KOPT-K1 (cell line): Measurements from ENCODE around the gene RASGEF1B.
"Not testable (repeated sequence)": the region's sequence is repeated elsewhere in the genome, so short reads cannot be mapped to it uniquely, and the experiment has no call there.

Experiments
- H3K27ac ChIP-seq: fragments of 200-600 bp; sonication (generic); 2 replicates; pipeline ENCODE4 v1.5.1; 2016; ENCODE audit warnings: antibody characterized with exemption, mild to moderate bottlenecking, low read depth, low read length; ENCODE audit not compliant: poor library complexity, severe bottlenecking
- H3K36me3 ChIP-seq: fragments of 200-600 bp; sonication (generic); 2 replicates; pipeline ENCODE4 v1.5.1; 2017; ENCODE audit warnings: antibody characterized with exemption, mild to moderate bottlenecking, low read length, moderate library complexity; ENCODE audit not compliant: insufficient read depth
- H3K9me3 ChIP-seq: fragments of 200-600 bp; sonication (generic); 2 replicates; pipeline ENCODE4 v1.5.1; 2017; ENCODE audit warnings: antibody characterized with exemption, low read length, mild to moderate bottlenecking; ENCODE audit not compliant: insufficient read depth, poor library complexity, severe bottlenecking

RASGEF1B gene

DNA sequence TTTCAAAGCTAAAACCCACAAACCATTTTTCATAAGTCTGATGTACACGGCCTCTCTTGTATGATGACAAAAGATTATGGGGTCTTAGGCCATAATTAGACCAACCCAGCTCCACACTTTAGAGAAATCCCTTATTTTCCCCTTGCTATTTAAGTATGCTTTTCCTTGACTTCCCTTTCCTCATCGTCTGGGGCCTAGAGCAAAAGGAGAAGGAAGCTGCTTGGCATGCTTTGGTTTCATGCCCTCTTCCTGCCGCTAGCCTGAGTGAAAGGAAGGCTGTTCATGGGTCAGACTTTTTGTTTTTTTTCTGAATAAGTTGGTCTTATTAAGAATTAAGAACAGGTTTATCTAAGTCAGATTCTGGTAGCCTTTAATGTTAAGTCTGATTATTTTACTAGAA lies 10.6 kb upstream of the RASGEF1B start:
- Histone ChIP-seq H3K9me3 (no peaks in the 10 kb centered on the region), H3K27ac (no peak overlapping the region), H3K36me3 (no peaks in the 10 kb centered on the region)

DNA sequence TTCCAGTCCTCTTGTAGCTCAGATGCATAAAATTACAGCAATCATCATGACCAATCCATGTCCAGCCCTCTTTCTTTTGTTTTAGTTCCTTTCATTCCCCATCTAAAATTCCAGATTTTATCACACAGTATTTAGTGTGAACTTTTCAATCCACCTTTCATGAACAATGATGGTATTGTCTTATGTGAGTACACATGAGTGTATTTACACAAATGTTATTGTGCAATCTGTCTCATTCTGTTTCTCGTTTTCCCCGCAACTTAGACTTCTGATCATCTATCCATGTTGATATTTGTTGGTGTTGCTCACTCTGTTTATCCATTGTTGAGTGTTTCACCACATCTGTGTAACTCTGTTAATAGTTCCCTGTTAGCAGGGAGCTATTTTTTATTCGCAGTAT lies 9.4 kb upstream of the RASGEF1B start:
- Histone ChIP-seq H3K9me3 (no peaks in the 10 kb centered on the region), H3K27ac (no peak overlapping the region), H3K36me3 (no peaks in the 10 kb centered on the region)

DNA sequence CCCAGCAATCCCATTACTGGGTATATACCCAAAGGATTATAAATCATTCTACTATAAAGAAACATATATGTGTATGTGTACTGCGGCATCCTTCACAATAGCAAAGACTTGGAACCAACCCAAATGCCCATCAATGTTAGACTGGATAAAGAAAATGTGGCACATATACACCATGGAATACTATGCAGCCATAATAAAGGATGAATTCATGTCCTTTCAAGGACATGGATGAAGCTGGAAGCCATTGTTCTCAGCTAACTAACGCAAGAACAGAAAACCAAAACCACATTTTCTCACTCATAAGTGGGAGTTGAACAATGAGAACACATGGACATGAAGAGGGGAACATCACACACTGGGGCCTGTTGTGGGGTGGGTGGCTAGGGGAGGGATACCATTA lies 7.9 kb upstream of the RASGEF1B start:
- H3K36me3 ChIP-seq, H3K9me3 ChIP-seq, H3K27ac ChIP-seq: not testable (repeated sequence)

DNA sequence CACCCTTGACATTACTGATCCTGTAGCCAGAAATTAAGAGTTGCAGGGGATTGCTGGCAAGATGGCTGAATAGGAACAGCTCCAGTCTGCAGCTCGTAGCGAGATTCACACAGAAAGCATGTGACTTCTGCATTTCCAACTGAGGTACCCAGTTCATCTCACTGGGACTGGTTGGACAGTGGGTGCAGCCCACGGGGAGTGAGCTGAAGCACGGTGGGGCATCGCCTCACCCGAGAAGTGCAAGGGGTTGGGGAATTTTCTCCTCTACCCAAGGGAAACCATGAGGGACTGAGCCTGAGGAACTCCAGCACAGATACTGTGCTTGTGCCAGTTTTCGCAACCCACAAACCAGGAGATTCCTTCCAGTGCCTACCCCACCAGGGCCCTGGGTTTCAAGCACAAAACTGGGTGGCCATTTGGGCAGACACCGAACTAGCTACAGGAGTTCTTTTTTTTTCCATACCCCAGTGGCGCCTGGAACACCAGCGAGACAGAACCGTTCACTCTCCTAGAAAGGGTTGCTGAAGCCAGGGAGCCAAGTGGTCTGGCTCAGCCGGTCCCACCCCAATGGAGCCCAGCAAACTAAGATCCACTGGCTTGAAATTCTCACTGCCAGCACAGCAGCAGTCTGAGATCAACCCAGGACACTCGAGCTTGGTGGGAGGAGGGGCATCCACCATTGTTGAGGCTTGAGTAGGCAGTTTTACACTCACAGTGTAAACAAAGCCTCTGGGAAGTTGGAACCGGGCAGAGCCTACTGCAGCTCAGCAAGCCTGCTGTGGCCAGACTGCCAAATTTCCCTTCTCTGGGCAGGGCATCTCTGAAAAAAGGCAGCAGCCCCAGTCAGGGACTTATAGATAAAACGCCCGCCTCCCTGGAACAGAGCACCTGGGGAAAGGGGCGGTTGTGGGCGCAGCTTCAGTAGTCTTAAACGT lies 1.9 kb upstream of the RASGEF1B start:
- not testable (repeated sequence) for H3K27ac ChIP-seq, H3K36me3 ChIP-seq, H3K9me3 ChIP-seq

DNA sequence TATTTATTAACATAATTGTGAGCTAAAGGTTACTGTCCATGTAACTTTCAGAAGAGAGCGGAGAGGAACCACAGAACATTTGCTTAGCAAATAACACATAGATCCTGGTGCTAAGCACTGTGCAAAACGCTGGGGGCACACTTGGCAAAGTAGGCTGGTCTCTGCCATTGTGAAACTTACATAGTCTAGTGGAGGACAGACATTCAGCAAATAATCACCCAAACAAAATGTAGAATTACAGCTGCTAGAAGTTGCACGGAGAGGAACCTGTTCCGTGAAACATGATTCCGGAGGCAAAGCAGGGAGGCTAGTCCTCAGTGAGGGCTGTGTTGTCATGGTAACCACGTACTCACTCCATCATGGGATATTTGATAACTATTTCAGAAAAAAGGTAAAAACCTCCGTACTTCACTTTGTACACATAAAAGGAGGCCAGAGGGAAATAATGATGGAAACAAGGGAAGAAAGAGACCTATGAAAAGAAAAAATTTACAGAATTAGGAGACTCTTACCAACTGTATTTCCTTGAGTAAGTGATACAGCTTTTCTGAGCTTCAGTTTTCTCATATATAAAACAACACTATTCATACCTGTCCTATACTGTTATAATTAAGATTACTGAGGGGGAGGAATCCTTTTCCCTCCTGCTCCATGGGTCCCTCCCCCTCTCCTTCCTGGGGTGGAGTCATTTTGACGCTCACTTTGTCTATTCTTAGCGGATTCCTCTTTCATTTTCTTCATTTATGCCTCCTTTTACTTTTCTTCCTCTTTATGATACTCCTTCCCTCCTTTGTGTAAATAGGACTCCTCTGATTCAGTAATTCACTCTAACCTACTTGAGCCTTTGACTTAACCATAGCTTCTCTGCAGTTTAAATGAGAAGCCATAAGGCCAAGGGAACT lies 825 bp upstream of the RASGEF1B start:
- no peaks in the 10 kb centered on the region for H3K9me3 ChIP-seq
- no peaks in the 10 kb centered on the region for H3K36me3 ChIP-seq
- H3K27ac ChIP-seq = peak overlapping the region; percentile 75

DNA sequence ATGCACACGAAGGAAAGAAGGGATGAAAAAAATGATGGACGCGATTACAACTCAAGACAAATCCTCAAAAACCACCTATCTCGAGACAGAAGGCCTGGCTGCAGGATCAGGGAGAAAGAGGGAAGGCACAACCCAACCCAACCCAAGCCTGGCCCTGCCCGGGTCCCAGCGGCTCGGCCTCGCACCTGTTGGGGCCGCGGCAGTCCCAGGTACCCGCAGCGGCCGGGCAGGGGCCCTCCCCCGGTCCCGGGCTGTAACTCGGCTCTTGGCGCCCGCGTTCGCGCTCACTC lies 464 bp downstream of the RASGEF1B start:
- Histone ChIP-seq H3K36me3 (no peaks in the 10 kb centered on the region), H3K9me3 (no peaks in the 10 kb centered on the region), H3K27ac (peak overlapping the region; percentile 75)

DNA sequence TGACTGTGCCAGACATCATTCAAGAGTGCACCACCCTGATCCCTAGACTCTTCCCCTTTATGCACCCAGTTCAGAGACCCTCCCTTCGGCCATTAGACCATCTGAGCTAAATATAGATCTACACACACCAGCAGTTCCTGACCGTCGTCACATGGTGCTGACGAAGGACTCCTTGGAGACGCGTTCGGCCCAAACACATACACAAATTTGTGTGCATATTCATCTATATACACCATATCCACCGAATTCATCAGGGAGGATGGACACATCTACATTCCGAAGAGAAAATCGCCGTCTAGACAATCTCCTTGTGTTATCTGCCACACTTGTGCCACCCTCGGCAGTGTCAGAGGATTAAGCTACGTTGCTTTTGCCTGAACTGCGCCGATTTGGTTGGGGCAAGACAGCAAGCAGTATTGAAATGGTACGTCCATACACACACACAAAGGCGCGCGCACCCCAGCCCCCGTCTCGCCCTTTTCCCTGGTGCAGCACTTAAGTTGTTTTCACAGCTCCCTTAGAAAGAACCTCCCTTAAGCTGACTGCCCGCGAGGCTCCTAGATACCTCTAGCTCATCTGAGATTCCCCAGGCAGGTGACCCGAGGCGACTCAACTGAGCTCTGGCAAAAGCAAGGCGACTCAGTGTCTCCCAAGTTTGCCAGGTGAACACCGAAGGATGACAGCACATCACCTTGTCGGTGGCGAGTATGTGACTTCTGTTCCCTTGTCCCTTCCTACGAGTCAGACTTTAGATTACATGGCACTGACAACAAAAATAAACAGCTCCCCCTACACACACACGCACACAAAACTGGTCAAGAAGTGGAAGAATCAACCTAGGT lies 1.0 kb downstream of the RASGEF1B start:
- Histone ChIP-seq H3K27ac (peak overlapping the region; percentile 75), H3K36me3 (no peaks in the 10 kb centered on the region)

DNA sequence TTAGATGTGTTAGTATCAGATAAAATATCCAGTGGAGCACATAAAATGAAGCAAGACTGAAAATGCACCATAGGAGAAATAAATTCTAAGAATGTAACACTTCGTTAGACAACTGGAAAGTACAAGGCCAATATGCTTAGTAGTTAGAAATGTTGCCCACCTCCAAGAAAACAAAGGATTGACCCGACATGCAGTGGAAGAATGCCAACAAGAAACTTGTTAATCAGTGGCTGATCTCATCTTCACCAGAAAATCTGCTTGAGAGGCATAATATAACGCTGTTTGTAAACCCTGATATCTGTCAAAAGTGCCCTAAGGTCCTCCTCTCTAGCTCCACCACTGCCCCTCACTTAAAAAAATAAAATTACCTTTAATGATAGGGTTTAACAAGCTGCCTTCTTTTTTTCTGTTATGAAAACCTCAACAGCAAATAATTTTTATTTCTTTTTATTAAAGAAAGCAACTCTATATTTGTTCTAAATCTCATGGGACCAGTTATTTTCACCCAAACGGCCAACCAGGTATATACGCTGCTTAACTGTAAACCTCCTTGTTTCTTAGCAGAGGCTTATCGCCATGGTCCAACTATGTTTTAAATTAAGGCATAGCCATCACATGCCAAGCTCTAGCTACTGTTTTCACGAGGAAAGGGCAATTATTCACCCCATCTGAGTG lies 1.8 kb downstream of the RASGEF1B start:
- Histone ChIP-seq H3K27ac (peak overlapping the region; percentile 75), H3K36me3 (no peaks in the 10 kb centered on the region), H3K9me3 (no peaks in the 10 kb centered on the region)

More for the DNA sequence above, 1.0 kb downstream of the RASGEF1B start:
- H3K9me3 ChIP-seq = no peaks in the 10 kb centered on the region

DNA sequence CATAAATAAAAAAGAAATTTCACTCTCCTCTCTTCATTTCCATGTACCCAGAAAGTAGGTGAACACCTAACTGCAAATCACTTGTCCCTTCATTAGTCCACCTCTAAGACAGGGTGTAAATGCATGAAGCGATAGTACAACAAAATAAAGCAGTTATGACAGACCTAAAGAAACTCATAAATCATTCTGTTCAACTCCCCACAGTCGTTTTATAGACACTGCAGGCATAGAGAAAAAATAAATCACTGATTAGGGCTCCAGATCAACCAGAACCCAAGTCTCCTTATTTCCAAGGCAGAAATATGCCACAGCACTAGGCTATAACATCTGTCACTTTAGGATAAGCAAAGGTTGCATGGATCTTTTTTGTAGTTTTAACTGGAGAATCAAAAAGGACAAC lies 3.0 kb downstream of the RASGEF1B start:
- no peaks in the 10 kb centered on the region for H3K9me3 ChIP-seq
- no peaks in the 10 kb centered on the region for H3K36me3 ChIP-seq
- no peak overlapping the region for H3K27ac ChIP-seq

DNA sequence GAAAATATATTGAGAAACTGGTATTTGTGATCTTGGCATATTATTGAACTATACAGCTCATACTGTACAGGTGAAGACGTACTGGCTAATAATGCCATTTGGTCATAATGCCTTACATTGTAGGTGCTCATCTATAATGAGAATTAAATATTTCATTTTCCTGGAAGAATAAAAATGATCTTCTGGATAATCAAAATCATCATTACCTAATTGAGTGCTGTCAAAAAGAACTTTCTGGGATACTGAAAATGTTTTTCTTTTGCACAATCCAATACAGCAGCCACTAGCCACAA lies 4.1 kb downstream of the RASGEF1B start:
- no peak overlapping the region for H3K27ac ChIP-seq
- H3K9me3 ChIP-seq = no peaks in the 10 kb centered on the region
- no peaks in the 10 kb centered on the region for H3K36me3 ChIP-seq

DNA sequence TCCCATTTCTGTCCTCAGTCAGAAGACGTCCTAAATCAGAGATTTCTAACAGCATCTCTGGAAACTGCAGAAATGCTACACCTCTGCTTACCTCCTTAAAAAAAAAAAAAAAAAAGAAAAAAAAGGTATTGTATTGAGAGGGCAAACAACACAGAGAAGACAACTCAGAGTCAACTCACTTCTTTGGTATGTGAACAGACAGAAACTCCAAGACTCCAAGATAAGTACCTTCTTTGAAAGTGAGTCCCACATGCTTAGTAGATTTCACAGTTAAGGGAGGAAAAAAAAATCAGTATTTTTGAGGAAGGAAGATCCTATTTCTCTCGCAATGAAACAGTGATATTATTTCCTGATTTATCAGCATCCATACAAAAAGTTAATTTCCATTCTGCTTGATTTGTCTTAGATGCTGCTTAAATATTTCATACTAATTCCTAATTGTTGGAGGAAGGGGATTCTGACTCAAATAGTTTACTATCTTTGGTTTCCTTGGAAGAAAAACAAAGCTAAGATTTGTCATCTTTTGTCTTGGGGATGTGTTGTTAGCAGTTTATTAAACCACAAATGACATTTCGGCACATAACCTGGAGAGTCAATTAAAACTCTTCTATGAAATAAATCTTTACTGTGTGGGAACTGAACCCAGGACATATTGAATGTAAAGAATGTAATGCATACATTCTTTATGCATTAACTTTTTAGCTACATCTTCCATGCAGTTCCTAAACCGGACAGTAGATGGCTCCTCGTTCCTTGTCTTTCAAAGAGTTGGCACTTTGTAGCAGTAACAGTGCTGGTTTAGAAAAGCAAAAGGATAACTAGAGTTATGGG lies 4.7 kb downstream of the RASGEF1B start:
- H3K27ac ChIP-seq = no peak overlapping the region
- H3K9me3 ChIP-seq = no peaks in the 10 kb centered on the region
- no peaks in the 10 kb centered on the region for H3K36me3 ChIP-seq

DNA sequence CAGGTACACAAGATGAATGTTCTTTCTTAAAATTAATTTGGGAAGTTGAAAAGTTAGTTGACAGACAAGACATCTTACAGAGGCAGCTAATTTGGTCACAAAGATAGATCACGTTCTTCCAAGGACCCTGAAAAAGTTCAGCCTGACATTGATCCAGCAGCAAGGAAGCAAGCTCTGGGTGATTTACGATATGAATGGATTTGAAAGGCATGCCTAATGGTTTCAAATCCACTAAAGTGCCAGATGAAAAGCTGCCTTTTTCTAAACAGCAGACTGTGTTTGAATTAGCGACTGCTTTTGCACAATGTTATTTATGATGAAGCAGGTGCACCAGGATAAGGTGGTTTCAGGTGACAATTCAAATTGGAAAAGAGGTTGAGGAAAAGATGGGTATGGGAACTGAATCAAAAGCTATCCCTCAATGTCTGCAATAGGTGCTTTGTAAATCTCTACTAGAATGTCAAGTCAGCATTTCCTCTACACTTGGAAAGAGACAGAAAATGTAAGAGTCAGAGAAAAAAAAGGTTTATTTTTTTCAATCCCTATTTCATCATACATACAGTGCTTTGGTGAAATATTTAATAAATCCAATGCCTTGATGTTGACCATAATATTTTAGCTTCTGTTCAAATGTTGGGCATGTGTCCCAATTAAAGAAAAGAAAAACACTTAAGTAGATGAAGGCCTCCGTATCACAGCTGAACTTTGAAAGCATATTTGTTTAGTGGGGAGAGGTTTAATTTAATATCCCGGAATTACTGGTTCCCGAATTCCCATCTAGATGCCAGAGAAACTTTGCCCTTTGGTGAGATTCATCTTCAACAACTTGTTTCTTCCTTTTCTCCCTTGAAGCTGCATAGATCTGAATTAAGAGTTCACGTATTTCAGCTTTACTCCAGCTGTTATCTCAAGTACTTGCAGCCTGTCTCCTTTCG lies 6.0 kb downstream of the RASGEF1B start:
- H3K36me3 ChIP-seq = no peaks in the 10 kb centered on the region
- no peak overlapping the region for H3K27ac ChIP-seq
- no peaks in the 10 kb centered on the region for H3K9me3 ChIP-seq

DNA sequence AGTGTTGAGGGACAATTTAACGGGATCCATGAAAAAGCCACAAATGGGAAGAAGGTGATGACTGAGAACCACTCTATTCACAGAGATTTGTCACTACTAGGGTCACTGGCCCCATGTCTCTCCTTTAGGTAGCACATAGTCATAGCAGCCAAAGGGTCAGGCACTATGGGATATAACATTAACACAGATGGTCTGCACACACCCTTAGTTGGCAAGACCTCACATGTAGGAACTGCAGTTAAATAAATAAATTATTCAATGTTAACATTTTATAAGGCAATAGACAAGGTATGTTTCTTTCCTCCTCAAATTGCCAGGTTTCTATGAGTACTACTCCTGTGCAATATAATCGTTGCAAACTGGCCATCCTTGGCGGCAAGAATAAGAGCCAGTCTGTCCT lies 10.9 kb downstream of the RASGEF1B start:
- H3K36me3 ChIP-seq = peaks cover 27% of the 10 kb centered on the region
- no peak overlapping the region for H3K27ac ChIP-seq
- H3K9me3 ChIP-seq = no peaks in the 10 kb centered on the region
